GM10248 (cell line): ENCODE data around the gene DEFB124.

Experiments
- CTCF ChIA-PET: fragments of 300-600 bp; sonication (Branson Sonifier 250); formaldehyde crosslinking; extraction: SDS; loops from one replicate; lab custom pipeline; 2021; ENCODE audit warnings: antibody characterized with exemption; lab: Yijun Ruan, JAX
- POLR2A ChIA-PET: fragments of 350-650 bp; sonication (Branson Sonifier 250); formaldehyde crosslinking; extraction: SDS; loops from one replicate; lab custom pipeline; 2020; ENCODE audit warnings: antibody characterized with exemption; lab: Yijun Ruan, JAX
- DNase-seq: peaks from one replicate; pipeline ENCODE4 v3.0.0; 2012; ENCODE audit errors: extremely low spot score
- CTCF ChIP-seq: IDR thresholded peaks from 2 replicates; pipeline ENCODE4 v1.5.1; 2012; ENCODE audit warnings: mild to moderate bottlenecking, low read depth; ENCODE audit errors: extremely low read depth, missing control alignments, control extremely low read depth

Gene DEFB124

GRCh38 chr20:31490752-31491151 lies 15.8 kb upstream of the DEFB124 start:
- no peak for DNase-seq
- ChIA-PET CTCF (interaction anchor here (5.9 kb wide), 1 partner anchor 12 kb away, joined by 50 read pairs; no protein-coding TSS in a partner anchor), POLR2A (no interaction called here)
- TF ChIP-seq CTCF = no peak

GRCh38 chr20:31489152-31489551 lies 14.2 kb upstream of the DEFB124 start:
- ChIA-PET CTCF (interaction anchor here (0.7 to 5.9 kb wide), 4 partner anchors 14 to 29 kb away, joined by 3 to 50 read pairs (median 4); no protein-coding TSS in a partner anchor), POLR2A (no interaction called here)
- TF ChIP-seq CTCF = no peak
- no peak for DNase-seq

- no peak for TF ChIP-seq CTCF
- POLR2A ChIA-PET = no interaction called here
- no peak for DNase-seq
- CTCF ChIA-PET = interaction anchor here (1.4 to 5.9 kb wide), 3 partner anchors 13 to 20 kb away, joined by 4 to 50 read pairs (median 8); partner anchors contain the start of genes DEFB124 and REM1
Observed at GRCh38 chr20:31488115-31488514, 13.2 kb upstream of the DEFB124 start.

DNA sequence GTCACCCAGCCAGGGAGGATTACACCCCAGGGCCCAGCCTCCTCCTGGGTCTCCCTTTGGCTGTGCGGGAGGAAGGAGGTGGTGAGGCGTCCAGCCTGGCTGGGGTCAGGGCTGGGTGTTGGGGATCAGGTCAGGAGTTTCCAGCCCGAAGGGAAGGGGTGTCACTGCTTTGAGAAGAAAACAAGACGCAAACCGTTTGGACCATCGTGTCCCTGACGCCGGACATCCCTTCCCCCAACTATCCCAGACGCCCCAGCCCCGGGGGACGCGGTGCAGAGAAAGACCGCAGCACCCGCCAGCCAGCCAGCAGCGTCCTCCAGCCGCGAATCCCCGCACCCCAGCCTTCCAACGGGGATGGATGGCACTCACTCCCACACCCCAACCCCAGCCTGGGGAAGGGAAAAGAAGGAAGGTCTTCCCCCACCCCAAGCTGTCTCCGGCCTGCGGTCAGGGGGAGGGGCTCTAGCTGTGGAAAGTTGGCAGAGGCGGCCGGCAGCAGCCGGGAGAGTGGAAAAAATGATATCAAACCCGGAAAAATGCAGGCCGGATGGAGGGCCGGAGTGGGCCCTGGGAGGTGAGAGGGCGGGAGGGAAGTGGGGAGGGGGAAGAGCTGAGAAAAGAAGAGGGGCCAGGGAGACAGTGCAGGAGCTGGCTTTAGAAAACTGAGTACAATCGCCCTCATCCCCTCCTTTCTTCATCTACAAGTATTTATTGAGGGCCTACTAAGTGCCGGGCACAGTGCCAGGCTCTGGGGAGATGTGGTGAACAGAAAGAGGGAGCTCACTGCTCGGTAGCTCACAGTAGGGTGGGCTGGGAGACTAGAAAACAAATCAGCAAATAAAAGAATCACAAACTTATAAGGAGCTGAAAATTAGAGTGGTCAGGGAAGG lies 10.8 kb upstream of the DEFB124 start:
- ChIA-PET CTCF (interaction anchor here (0.9 to 2.8 kb wide), 3 partner anchors 10 to 18 kb away, joined by 3 to 8 read pairs (median 7); partner anchors contain the start of genes DEFB124 and REM1), POLR2A (no interaction called here)
- TF ChIP-seq CTCF = no peak
- DNase-seq = no peak

DNA sequence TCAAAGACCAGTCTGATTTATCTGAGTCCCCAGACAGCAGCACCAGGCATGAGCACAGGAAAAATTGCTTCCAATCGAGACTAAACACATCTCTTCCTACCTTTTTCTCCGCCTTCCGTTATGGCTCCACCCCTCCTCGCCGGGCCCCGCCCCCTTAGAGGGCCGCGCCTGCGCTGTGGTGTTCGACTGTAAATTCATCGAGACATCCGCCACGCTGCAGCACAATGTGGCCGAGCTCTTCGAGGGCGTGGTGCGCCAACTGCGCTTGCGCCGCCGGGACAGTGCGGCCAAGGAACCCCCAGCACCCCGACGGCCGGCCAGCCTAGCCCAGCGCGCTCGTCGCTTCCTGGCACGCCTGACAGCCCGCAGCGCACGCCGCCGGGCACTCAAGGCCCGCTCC lies 9.1 kb upstream of the DEFB124 start:
- ChIA-PET CTCF (no interaction called here), POLR2A (no interaction called here)
- TF ChIP-seq CTCF = no peak
- DNase-seq = no peak

DNA sequence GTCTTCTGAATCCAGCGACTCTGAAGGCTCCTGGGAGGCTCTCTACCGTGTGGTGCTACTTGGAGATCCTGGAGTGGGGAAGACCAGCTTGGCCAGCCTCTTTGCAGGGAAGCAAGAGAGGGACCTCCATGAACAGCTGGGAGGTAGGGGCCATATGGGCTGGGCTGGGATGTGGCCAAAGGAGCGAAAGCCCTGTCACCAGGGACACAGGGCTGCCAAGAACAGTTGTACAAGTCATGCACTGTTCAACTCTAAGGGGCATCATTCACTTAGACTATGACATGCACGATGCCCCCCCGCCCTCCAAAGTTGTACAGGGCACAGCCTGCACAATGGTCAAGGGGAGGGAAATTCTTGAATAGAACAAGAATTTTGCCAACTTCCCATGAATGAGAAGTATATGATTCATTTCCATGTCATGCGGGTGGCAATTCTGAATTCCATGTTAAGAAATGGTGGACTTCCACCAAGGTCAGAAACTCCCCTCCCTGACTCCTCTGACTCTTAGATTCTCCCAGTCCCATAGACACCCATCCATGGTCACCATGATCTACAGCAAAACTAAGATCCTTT lies 1.8 kb upstream of the DEFB124 start:
- CTCF ChIA-PET = no interaction called here

More for the DNA sequence above, 1.8 kb upstream of the DEFB124 start:
- no peak for DNase-seq
- no peak for TF ChIP-seq CTCF
- POLR2A ChIA-PET = no interaction called here
